ENCODE results near the gene SLC6A17. TPM values are rescaled to one million over a fixed set of nuclear protein-coding genes. Genes with fewer than 3 reads are reported as not detected.

Gene SLC6A17
- total and polyA plus RNA-seq, 2 donors (not counting 1 experiment from before 2014, with no cell fraction given), result not detected

DNA sequence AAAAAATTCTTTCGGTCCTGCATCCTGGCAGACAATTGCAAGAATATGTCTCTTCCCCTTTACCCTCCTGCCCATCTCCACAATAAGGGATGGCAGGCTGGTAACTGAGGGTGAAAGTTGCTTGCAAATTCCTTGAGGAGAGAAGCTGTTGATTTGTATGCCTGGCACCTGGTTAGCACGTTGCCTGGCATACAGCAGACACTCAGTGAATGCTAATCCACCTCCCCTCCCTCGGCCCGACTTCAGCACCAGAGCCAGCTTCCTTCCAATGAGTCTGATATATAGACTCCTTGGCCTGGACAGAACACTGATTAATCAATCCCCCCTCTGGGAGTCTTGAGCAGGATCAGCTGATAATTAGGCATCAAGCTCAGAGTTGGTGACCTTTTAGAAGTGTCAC, 99.0 kb downstream of the SLC6A17 start:
- no peak for ATAC-seq (ENCODE audit: low read depth)

DNA sequence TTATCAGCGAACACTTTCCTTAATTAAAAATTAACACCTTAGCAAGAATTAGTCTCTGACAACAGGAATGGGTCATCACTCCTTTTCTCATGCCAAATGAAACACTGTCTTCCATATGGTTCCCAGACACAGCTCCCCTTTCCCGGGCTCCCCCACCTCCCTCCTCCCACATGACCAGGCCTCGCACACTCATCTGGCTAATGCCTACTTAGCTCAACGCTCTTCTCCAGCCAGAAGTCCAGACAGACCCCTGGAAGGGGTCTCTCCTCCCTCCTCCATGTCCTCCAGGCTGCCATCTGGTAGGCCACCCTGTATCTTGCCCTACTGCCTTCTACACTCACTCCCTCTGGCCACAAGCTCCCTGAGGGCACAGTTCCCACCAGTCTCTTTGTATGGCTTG, 99.7 kb downstream of the SLC6A17 start:
- Mint-ChIP-seq H3K4me1 (peaks cover 8% of the 10 kb centered on the region), H3K27me3 (no peaks in the 10 kb centered on the region), H3K27ac (no peak overlapping the region), H3K4me3 (no peak overlapping the region), H3K9me3 (ENCODE audit: insufficient read depth) (no peaks in the 10 kb centered on the region)
- no peaks in the 10 kb centered on the region for H3K9me3 ChIP-seq (ENCODE audit: control extremely low read depth in 1 of 3, control insufficient read depth in 2 of 3, insufficient read depth in 1 of 3, low read length in 2 of 3)
- no peaks in the 10 kb centered on the region for H4K20me1 ChIP-seq (ENCODE audit: control insufficient read depth, insufficient read depth, low read length, poor library complexity, severe bottlenecking)
- DNase-seq (no peak), ATAC-seq (ENCODE audit: low read depth) (no peak)
- intact Hi-C loops (cut with micrococcal nuclease), result no loop called here
- H3K79me2 ChIP-seq (ENCODE audit: control insufficient read depth, insufficient read depth, low read length), result no peaks in the 10 kb centered on the region
- no peaks in the 10 kb centered on the region for H3K36me3 ChIP-seq (replicated peaks in 1 of 2; ENCODE audit: control extremely low read depth in 1 of 2, control insufficient read depth in 1 of 2, extremely low read depth in 1 of 2, insufficient read depth in 2 of 2, low read length in 1 of 2)
- no peaks in the 10 kb centered on the region for H3K27me3 ChIP-seq (replicated peaks in 1 of 4; ENCODE audit: control extremely low read depth in 1 of 4, control insufficient read depth in 3 of 4, insufficient read depth in 4 of 4, low read length in 3 of 4)
- TF ChIP-seq, protein P1, sequence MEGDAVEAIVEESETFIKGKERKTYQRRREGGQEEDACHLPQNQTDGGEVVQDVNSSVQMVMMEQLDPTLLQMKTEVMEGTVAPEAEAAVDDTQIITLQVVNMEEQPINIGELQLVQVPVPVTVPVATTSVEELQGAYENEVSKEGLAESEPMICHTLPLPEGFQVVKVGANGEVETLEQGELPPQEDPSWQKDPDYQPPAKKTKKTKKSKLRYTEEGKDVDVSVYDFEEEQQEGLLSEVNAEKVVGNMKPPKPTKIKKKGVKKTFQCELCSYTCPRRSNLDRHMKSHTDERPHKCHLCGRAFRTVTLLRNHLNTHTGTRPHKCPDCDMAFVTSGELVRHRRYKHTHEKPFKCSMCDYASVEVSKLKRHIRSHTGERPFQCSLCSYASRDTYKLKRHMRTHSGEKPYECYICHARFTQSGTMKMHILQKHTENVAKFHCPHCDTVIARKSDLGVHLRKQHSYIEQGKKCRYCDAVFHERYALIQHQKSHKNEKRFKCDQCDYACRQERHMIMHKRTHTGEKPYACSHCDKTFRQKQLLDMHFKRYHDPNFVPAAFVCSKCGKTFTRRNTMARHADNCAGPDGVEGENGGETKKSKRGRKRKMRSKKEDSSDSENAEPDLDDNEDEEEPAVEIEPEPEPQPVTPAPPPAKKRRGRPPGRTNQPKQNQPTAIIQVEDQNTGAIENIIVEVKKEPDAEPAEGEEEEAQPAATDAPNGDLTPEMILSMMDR (IDR thresholded peaks at IDR 0.05), result no peak
- no peak for TF ChIP-seq EZH2 (IDR thresholded peaks at IDR 0.05; ENCODE audit: borderline replicate concordance, insufficient read depth, low read depth, low read length, poor library complexity, severe bottlenecking)
- no peak overlapping the region for H3K4me3 ChIP-seq (ENCODE audit: control extremely low read depth in 1 of 5, extremely low read depth in 1 of 5, insufficient read depth in 1 of 5, low read depth in 2 of 5, low read length in 4 of 5)
- no peak overlapping the region for H3K27ac ChIP-seq (ENCODE audit: low read length in 2 of 2)
- CTCF ChIA-PET, result interaction anchor here (1.1 kb wide), 1 partner anchor 26 kb away, joined by 3 read pairs; no protein-coding TSS in a partner anchor
- peaks cover under 1 to 2% of the 10 kb centered on the region in 2 donors for H3K4me1 ChIP-seq (ENCODE audit: control insufficient read depth in 2 of 2, insufficient read depth in 2 of 2, low read length in 2 of 2)
- H3K9ac ChIP-seq (ENCODE audit: low read length), result no peak overlapping the region
- POLR2A ChIA-PET, result no interaction called here
- WGBS (ENCODE audit: insufficient coverage), result 93% methylated on average over 4 of the region's 4 CpGs
- no peak overlapping the region for H3K4me2 ChIP-seq (replicated peaks; ENCODE audit: low read depth, low read length, poor library complexity, severe bottlenecking)
- no peak overlapping the region for H2AFZ ChIP-seq (ENCODE audit: insufficient read depth, low read depth, low read length, poor library complexity, severe bottlenecking)

More for the DNA sequence above, 99.0 kb downstream of the SLC6A17 start:
- Mint-ChIP-seq H3K27me3 (no peaks in the 10 kb centered on the region), H3K4me3 (no peak overlapping the region), H3K27ac (no peak overlapping the region), H3K9me3 (ENCODE audit: insufficient read depth) (no peaks in the 10 kb centered on the region), H3K4me1 (peaks cover 15% of the 10 kb centered on the region)
- intact Hi-C loops (cut with micrococcal nuclease), result loop anchor here (5.0 kb wide), 1 partner anchor 38 kb away; no protein-coding TSS in a partner anchor
- H3K27me3 ChIP-seq (replicated peaks in 1 of 4; ENCODE audit: control extremely low read depth in 1 of 4, control insufficient read depth in 3 of 4, insufficient read depth in 4 of 4, low read length in 3 of 4), result no peaks in the 10 kb centered on the region
- TF ChIP-seq EZH2 (IDR thresholded peaks at IDR 0.05; ENCODE audit: borderline replicate concordance, insufficient read depth, low read depth, low read length, poor library complexity, severe bottlenecking), result no peak
- TF ChIP-seq, protein P1 (IDR thresholded peaks at IDR 0.05), result no peak
- WGBS (ENCODE audit: insufficient coverage), result no CpG with 5 or more reads among the region's 4 CpGs
- no peak for DNase-seq
- no peaks in the 10 kb centered on the region for H3K79me2 ChIP-seq (ENCODE audit: control insufficient read depth, insufficient read depth, low read length)
- H3K4me1 ChIP-seq (ENCODE audit: control insufficient read depth in 2 of 2, insufficient read depth in 2 of 2, low read length in 2 of 2), result peaks cover 8 to 10% of the 10 kb centered on the region in 2 donors
- H2AFZ ChIP-seq (ENCODE audit: insufficient read depth, low read depth, low read length, poor library complexity, severe bottlenecking), result no peak overlapping the region
- no peaks in the 10 kb centered on the region for H3K9me3 ChIP-seq (ENCODE audit: control extremely low read depth in 1 of 3, control insufficient read depth in 2 of 3, insufficient read depth in 1 of 3, low read length in 2 of 3)
- H3K9ac ChIP-seq (ENCODE audit: low read length), result no peak overlapping the region
- no peak overlapping the region for H3K4me3 ChIP-seq (ENCODE audit: control extremely low read depth in 1 of 5, extremely low read depth in 1 of 5, insufficient read depth in 1 of 5, low read depth in 2 of 5, low read length in 4 of 5)
- no peaks in the 10 kb centered on the region for H4K20me1 ChIP-seq (ENCODE audit: control insufficient read depth, insufficient read depth, low read length, poor library complexity, severe bottlenecking)
- H3K36me3 ChIP-seq (replicated peaks in 1 of 2; ENCODE audit: control extremely low read depth in 1 of 2, control insufficient read depth in 1 of 2, extremely low read depth in 1 of 2, insufficient read depth in 2 of 2, low read length in 1 of 2), result no peaks in the 10 kb centered on the region
- ChIA-PET CTCF (no interaction called here), POLR2A (no interaction called here)
- no peak overlapping the region for H3K4me2 ChIP-seq (replicated peaks; ENCODE audit: low read depth, low read length, poor library complexity, severe bottlenecking)
- no peak overlapping the region for H3K27ac ChIP-seq (ENCODE audit: low read length in 2 of 2)
